BLaER1 treated with 17β-estradiol and CSF1 and Interleukin-3, amounts not matched to agents 10 nM and 100 nM (cell line): ENCODE data around the gene GTF3C5.
"Not testable (repeated sequence)": the region's sequence is repeated elsewhere in the genome, so short reads cannot be mapped to it uniquely, and the experiment has no call there.

Source experiments
- H3K27ac ChIP-seq, 11 experiments: shearing (Covaris generic); formaldehyde crosslinking; 2 replicates each; pipeline ENCODE4 v1.8.1; 2022
- H3K27me3 ChIP-seq, 11 experiments: shearing (Covaris generic); formaldehyde crosslinking; 2 replicates each; pipeline ENCODE4 v1.8.1; 2022
- H3K36me3 ChIP-seq, 11 experiments: shearing (Covaris generic); formaldehyde crosslinking; 2 replicates each; pipeline ENCODE4 v1.8.1; 2022
- H3K4me1 ChIP-seq, 10 experiments: shearing (Covaris generic); formaldehyde crosslinking; 2 replicates each; pipeline ENCODE4 v1.8.1; 2022
- H3K4me2 ChIP-seq, 11 experiments: shearing (Covaris generic); formaldehyde crosslinking; 2 replicates each; pipeline ENCODE4 v1.8.1; 2022
- H3K4me3 ChIP-seq, 10 experiments: shearing (Covaris generic); formaldehyde crosslinking; 2 replicates each; pipeline ENCODE4 v1.8.1; 2022
- H3K9ac ChIP-seq, 11 experiments: shearing (Covaris generic); formaldehyde crosslinking; 2 replicates each; pipeline ENCODE4 v1.8.1; 2022
- H3K9me3 ChIP-seq, 11 experiments: shearing (Covaris generic); formaldehyde crosslinking; replicated peaks in 1 of 11; 2 replicates each; pipeline ENCODE4 v1.8.1; 2022
- H4K20me1 ChIP-seq, 11 experiments: shearing (Covaris generic); formaldehyde crosslinking; 2 replicates each; pipeline ENCODE4 v1.8.1; 2022
- Cebpa-rat ChIP-seq, 11 experiments: shearing (Covaris generic); IDR thresholded peaks; 2 replicates each; pipeline ENCODE4 v1.8.1; 2022

The GTF3C5 gene

DNA sequence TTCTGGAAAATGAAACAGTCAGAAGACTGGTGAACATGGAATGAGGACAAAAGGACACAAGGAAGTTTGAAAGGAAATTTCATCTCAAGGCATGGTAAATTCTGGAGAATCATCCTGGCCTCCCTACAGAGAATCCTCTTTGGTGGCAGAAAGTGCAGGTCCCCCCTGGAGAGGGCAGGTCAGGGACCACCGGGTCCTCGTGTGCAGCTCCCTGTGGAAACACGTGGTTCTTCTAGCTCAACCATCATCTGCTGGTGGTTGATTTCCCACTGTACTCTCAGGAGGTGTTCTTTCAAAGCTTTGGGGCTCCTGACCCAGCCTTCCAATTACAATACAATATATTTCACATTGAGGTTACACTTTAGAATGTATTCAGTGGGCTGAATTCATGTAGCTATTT is 2.6 kb upstream of the GTF3C5 start:
- Histone ChIP-seq H4K20me1 (peaks cover 0 to 16% (median 2%) of the 10 kb centered on the region in 11 experiments; a peak in 6 of 22 replicates), H3K4me3 (no peak overlapping the region), H3K27ac (no peak overlapping the region), H3K36me3 (peaks cover 3 to 17% (median 10%) of the 10 kb centered on the region in 11 experiments), H3K4me1 (peaks cover 27 to 39% (median 36%) of the 10 kb centered on the region in 10 experiments), H3K27me3 (no peaks in the 10 kb centered on the region), H3K4me2 (peak overlapping the region in 2 of 11 experiments; percentile 82 to 92; a peak in 2 of 22 replicates), H3K9me3 (peaks cover 0 to 23% (median 18%) of the 10 kb centered on the region in 11 experiments; a peak in 13 of 22 replicates), H3K9ac (no peak overlapping the region)
- TF ChIP-seq Cebpa-rat (IDR thresholded peaks at IDR 0.05): no peak

DNA sequence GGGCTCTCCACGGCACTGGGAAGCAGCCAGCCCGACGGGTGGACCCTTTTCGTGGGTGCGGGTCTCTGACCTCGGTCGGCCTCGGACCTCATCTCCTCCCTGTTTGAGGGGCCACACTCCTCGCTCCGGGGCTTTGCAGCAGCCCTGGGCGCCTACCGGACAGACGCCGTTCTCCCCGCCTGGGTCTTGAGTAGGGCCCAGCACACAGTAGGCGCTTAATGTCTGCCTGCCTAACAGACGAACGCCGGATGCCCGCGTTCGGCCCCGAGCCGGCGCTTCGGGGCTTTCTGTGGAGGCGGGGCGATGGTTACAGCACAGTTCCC is 842 bp upstream of the GTF3C5 start:
- peaks cover 0 to 33% (median 13%) of the 10 kb centered on the region in 11 experiments; a peak in 10 of 22 replicates for H4K20me1 ChIP-seq
- peak overlapping the region; percentile 82 to 96 (median 90) for H3K4me3 ChIP-seq
- peaks cover 28 to 51% (median 42%) of the 10 kb centered on the region in 10 experiments for H3K4me1 ChIP-seq
- peaks cover 12 to 34% (median 27%) of the 10 kb centered on the region in 11 experiments for H3K36me3 ChIP-seq
- H3K9me3 ChIP-seq: peaks cover 0 to 39% (median 34%) of the 10 kb centered on the region in 11 experiments; a peak in 14 of 22 replicates
- H3K9ac ChIP-seq: peak overlapping the region; percentile 88 to 98 (median 95)
- H3K27me3 ChIP-seq: no peaks in the 10 kb centered on the region
- H3K4me2 ChIP-seq: peak overlapping the region; percentile 73 to 94 (median 87)
- no peak for TF ChIP-seq Cebpa-rat (IDR thresholded peaks at IDR 0.05)
- H3K27ac ChIP-seq: peak overlapping the region; percentile 88 to 97 (median 93)

DNA sequence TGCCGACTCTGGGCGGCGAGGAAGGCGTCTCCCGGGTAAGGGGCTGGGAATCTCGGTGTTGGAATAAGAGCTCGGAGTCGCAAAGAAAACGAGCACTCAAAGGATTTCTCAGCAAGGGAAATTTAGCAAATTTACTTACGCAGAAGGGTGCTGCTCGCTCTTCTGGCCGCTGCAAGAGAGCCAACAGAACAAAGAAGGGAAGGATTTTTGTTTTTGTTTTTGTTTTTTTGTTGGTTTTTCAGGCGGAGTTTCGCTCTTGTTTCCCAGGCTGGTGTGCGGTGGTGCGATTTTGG is 279 bp downstream of the GTF3C5 start:
- Histone ChIP-seq H3K4me2 (peak overlapping the region; percentile 86 to 98 (median 94)), H3K36me3 (peaks cover 12 to 44% (median 37%) of the 10 kb centered on the region in 11 experiments), H4K20me1 (peaks cover 4 to 45% (median 24%) of the 10 kb centered on the region in 11 experiments; a peak in 13 of 22 replicates), H3K9me3 (peaks cover 0 to 49% (median 34%) of the 10 kb centered on the region in 11 experiments; a peak in 14 of 22 replicates), H3K27me3 (no peaks in the 10 kb centered on the region), H3K4me3 (peak overlapping the region; percentile 82 to 96 (median 90)), H3K4me1 (peaks cover 38 to 62% (median 46%) of the 10 kb centered on the region in 10 experiments), H3K9ac (peak overlapping the region; percentile 88 to 98 (median 95)), H3K27ac (peak overlapping the region; percentile 67 to 97 (median 93))
- no peak for TF ChIP-seq Cebpa-rat (IDR thresholded peaks at IDR 0.05)

DNA sequence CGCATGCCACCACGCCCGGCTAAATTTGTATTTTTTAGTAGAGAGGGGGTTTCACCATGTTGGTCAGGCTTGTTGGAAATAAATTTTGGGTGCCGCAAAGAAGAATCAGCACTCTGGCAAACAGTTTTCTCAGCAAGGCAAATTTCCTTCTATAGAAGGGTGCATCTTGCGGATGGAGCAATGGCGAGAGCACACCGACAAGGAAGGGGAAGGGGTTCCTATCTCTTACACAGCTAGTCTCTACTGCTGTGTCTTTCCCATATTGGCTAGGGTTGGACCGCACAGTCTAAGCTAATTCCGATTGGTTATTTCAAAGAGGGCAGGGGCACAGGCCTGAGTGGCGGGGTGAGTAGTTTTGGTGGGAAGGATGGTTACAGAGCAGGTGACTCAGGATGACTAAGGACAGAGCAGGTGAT is 707 bp downstream of the GTF3C5 start:
- Histone ChIP-seq H3K27me3 (no peaks in the 10 kb centered on the region), H3K36me3 (peaks cover 12 to 48% (median 42%) of the 10 kb centered on the region in 11 experiments)

DNA sequence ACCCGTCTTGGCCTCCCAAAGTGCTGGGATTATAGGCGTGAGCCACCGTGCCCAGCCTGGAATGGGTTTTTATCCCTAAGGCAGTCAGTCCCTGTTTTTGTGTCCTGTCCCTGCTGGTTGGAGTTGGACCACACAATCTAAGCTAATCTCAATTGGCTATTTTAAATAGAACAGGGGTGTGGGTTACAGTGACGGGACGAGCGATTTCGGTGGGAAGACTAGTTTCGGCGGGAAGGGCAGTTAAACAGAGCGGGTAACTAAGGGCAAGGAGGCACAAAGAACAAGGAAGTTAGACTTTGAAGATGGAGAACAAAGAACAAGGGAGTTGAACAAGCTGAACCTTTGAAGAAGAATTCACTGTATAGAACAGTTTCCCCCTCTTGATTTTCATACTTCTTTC is 1.4 kb downstream of the GTF3C5 start:
- H3K27me3 ChIP-seq: no peaks in the 10 kb centered on the region
- TF ChIP-seq Cebpa-rat (IDR thresholded peaks at IDR 0.05): no peak
- H3K9me3 ChIP-seq: peaks cover 0 to 49% (median 34%) of the 10 kb centered on the region in 11 experiments; a peak in 14 of 22 replicates
- peak overlapping the region; percentile 82 to 96 (median 90); a peak in 18 of 20 replicates for H3K4me3 ChIP-seq
- peaks cover 47 to 73% (median 54%) of the 10 kb centered on the region in 10 experiments for H3K4me1 ChIP-seq
- peak overlapping the region; percentile 86 to 98 (median 94) for H3K4me2 ChIP-seq
- H3K9ac ChIP-seq: peak overlapping the region in 9 of 11 experiments; percentile 88 to 98 (median 94); a peak in 14 of 22 replicates
- H4K20me1 ChIP-seq: peaks cover 4 to 56% (median 33%) of the 10 kb centered on the region in 11 experiments; a peak in 15 of 22 replicates
- peak overlapping the region in 7 of 11 experiments; percentile 88 to 97 (median 95); a peak in 11 of 22 replicates for H3K27ac ChIP-seq
- H3K36me3 ChIP-seq: peaks cover 12 to 55% (median 48%) of the 10 kb centered on the region in 11 experiments

More for the DNA sequence above, 707 bp downstream of the GTF3C5 start:
- Histone ChIP-seq H3K4me1 (peaks cover 41 to 66% (median 47%) of the 10 kb centered on the region in 10 experiments), H4K20me1 (peaks cover 4 to 49% (median 28%) of the 10 kb centered on the region in 11 experiments; a peak in 13 of 22 replicates), H3K4me3 (peak overlapping the region; percentile 82 to 96 (median 90)), H3K9ac (peak overlapping the region; percentile 88 to 98 (median 95)), H3K4me2 (peak overlapping the region; percentile 86 to 98 (median 94)), H3K27ac (peak overlapping the region; percentile 67 to 97 (median 93); a peak in 21 of 22 replicates), H3K9me3 (peaks cover 0 to 49% (median 34%) of the 10 kb centered on the region in 11 experiments; a peak in 14 of 22 replicates)
- no peak for TF ChIP-seq Cebpa-rat (IDR thresholded peaks at IDR 0.05)

DNA sequence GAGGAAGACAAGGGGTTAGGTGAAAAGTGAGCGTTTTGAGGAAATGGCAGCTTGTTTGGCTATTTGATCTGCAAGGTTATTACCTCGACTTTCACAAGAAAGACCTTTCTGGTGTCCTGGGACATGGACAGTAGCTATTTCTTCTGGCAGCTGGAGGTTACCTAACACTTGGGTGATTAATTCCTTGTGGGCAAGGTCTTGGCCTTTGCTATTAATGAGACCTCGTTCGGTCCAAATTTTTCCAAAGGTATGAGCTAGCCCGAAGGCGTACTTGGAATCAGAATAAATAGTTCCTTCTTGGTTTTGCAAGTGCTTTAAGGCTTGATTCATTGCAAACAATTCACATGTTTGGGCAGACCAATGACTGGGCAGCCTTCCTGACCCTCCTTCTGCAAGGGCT is 4.9 kb downstream of the GTF3C5 start:
- no peak overlapping the region for H3K9ac ChIP-seq
- H3K27me3 ChIP-seq: no peaks in the 10 kb centered on the region
- peaks cover 0 to 49% (median 34%) of the 10 kb centered on the region in 11 experiments; a peak in 14 of 22 replicates for H3K9me3 ChIP-seq
- no peak overlapping the region for H3K27ac ChIP-seq
- no peak overlapping the region for H3K4me3 ChIP-seq
- TF ChIP-seq Cebpa-rat (IDR thresholded peaks at IDR 0.05): no peak
- H4K20me1 ChIP-seq: peaks cover 14 to 91% (median 56%) of the 10 kb centered on the region in 11 experiments; a peak in 17 of 22 replicates
- peaks cover 12 to 80% (median 64%) of the 10 kb centered on the region in 11 experiments for H3K36me3 ChIP-seq
- H3K4me2 ChIP-seq: peak overlapping the region in 6 of 11 experiments; percentile 16 to 94 (median 54); a peak in 12 of 22 replicates
- peaks cover 57 to 83% (median 64%) of the 10 kb centered on the region in 10 experiments for H3K4me1 ChIP-seq

DNA sequence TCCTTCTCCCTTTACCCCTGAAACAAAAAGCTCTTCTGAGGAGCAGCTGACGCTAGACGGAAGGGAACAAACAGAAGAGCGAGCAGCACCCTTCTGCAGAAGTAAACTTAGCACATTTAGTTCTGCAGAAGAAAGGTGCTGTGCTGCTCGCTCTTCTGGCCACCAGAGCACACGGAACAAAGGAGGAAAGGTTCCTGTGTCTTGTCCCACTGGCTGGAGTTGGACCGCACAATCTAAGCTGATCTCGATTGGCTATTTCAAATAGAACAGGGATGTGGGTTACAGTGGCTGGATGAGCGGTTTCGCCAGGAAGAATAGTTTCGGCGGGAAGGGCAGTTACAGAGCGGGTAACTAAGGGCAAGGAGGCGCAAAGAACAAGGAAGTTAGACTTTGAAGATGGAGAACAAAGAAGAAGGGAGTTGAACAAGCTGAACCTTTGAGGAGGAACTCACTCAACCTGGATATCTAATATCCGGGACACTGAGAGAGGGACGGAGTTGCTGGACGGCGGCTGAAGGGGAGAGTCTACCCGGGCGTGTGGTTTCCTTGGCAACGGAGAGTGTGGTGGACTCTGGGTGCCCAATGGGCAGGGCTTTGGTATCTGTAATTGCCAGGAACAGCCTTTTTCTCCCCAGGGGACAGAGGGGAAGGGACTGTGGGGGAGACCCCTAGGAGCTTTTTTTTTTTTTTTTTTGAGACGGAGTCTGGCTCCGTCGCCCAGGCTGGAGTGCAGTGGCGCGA is 7.1 kb downstream of the GTF3C5 start:
- H3K9me3 ChIP-seq: peaks cover 0 to 29% (median 19%) of the 10 kb centered on the region in 11 experiments; a peak in 12 of 22 replicates
- H4K20me1 ChIP-seq: peaks cover 33 to 100% (median 78%) of the 10 kb centered on the region in 11 experiments; a peak in 21 of 22 replicates
- no peaks in the 10 kb centered on the region for H3K27me3 ChIP-seq
- peak overlapping the region; percentile 48 to 71 (median 60) for H3K4me2 ChIP-seq
- H3K9ac ChIP-seq: peak overlapping the region in 10 of 11 experiments; percentile 35 to 77 (median 67); a peak in 18 of 22 replicates
- H3K36me3 ChIP-seq: peaks cover 28 to 91% (median 72%) of the 10 kb centered on the region in 11 experiments
- peak overlapping the region in 9 of 11 experiments; percentile 51 to 85 (median 81); a peak in 18 of 22 replicates for H3K27ac ChIP-seq
- H3K4me3 ChIP-seq: peak overlapping the region in 6 of 10 experiments; percentile 5 to 28 (median 16); a peak in 6 of 20 replicates
- H3K4me1 ChIP-seq: peaks cover 40 to 67% (median 48%) of the 10 kb centered on the region in 10 experiments
- no peak for TF ChIP-seq Cebpa-rat (IDR thresholded peaks at IDR 0.05)

DNA sequence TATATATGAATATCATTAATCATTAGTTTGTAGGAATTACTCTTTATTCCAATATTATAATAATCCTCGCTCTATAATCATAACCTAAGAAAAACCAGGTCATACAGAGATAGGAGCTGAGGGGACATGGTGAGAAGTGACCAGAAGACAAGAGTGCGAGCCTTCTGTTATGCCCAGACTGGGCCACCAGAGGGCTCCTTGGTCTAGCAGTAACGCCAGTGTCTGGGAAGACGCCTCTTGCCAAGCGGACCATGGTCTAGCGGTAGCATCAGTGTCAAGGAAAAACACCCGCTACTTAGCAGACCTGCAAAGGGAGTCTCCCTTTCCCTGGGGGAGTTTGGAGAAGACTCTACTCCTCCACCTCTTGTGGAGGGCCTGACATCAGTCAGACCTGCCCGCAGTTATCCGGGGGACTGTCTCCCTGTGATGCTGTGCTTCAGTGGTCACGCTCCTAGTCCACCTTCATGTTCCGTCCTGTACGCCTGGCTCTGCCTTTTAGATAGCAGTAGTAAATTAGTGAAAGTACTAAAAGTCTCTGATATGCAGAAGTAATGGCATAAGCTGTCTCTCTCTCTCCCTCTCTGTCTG is 10.2 kb downstream of the GTF3C5 start:
- Histone ChIP-seq H4K20me1 (peaks cover 38 to 100% (median 75%) of the 10 kb centered on the region in 11 experiments; a peak in 21 of 22 replicates), H3K36me3 (peaks cover 46 to 91% (median 75%) of the 10 kb centered on the region in 11 experiments), H3K4me1 (peaks cover 20 to 42% (median 29%) of the 10 kb centered on the region in 10 experiments; a peak in 19 of 20 replicates)
- not testable (repeated sequence) for H3K9ac ChIP-seq, H3K27me3 ChIP-seq, H3K4me2 ChIP-seq, H3K4me3 ChIP-seq, H3K27ac ChIP-seq, H3K9me3 ChIP-seq
